ENCODE measurements around the gene EHD4. TPM values are rescaled to one million over a fixed set of nuclear protein-coding genes. Genes with fewer than 3 reads are reported as not detected.

The EHD4 gene
- total and polyA plus RNA-seq, 12 donors: 23.4 to 62.7 (median 43.2) TPM

- Histone ChIP-seq H3K9me3 (no peaks in the 10 kb centered on the region), H3K4me3 (no peak overlapping the region), H3K36me3 (no peaks in the 10 kb centered on the region), H3K4me1 (peaks cover 3 to 26% (median 18%) of the 10 kb centered on the region in 9 donors), H3K27me3 (peaks cover 0 to 16% (median 0%) of the 10 kb centered on the region in 7 donors), H3K27ac (no peak overlapping the region)
- intact Hi-C loops (cut with DNase I): no loop called here
- WGBS, 2 donors: 85 to 86% methylated on average over 7 of the region's 7 CpGs
- no peak for TF ChIP-seq CTCF (IDR thresholded peaks at IDR 0.05)
- ATAC-seq: no peak
- no peak for DNase-seq
Measured at GRCh38 chr15:41884458-41884857, 87.9 kb downstream of the EHD4 start.

GRCh38 chr15:41883484-41883825, 88.9 kb downstream of the EHD4 start:
- no peak for TF ChIP-seq CTCF (IDR thresholded peaks at IDR 0.05)
- peaks cover 0 to 16% (median 0%) of the 10 kb centered on the region in 7 donors for H3K27me3 ChIP-seq
- 87 to 93% methylated on average over 2 of the region's 2 CpGs for WGBS, 2 donors
- intact Hi-C loops (cut with DNase I): no loop called here
- no peak for DNase-seq
- no peak overlapping the region for H3K4me3 ChIP-seq
- no peak for ATAC-seq
- H3K9me3 ChIP-seq: no peaks in the 10 kb centered on the region
- H3K27ac ChIP-seq: peak overlapping the region in 2 of 10 donors; percentile 55 to 82
- H3K36me3 ChIP-seq: no peaks in the 10 kb centered on the region
- peaks cover 3 to 27% (median 18%) of the 10 kb centered on the region in 9 donors for H3K4me1 ChIP-seq

GRCh38 chr15:41882689-41883483, 89.5 kb downstream of the EHD4 start:
- no peak for DNase-seq
- ATAC-seq: peak in 5 of 8 donors; percentile 7 to 56 (median 21)
- Histone ChIP-seq H3K27ac (peak overlapping the region in 7 of 10 donors; percentile 41 to 82 (median 59)), H3K36me3 (no peaks in the 10 kb centered on the region), H3K27me3 (peaks cover 0 to 16% (median 0%) of the 10 kb centered on the region in 7 donors), H3K4me3 (peak overlapping the region in 6 of 10 donors; percentile 28 to 48 (median 40)), H3K4me1 (peaks cover 3 to 33% (median 21%) of the 10 kb centered on the region in 9 donors), H3K9me3 (no peaks in the 10 kb centered on the region)
- TF ChIP-seq CTCF (IDR thresholded peaks at IDR 0.05): no peak
- 46 to 54% methylated on average over 14 of the region's 14 CpGs for WGBS, 2 donors
- intact Hi-C loops (cut with DNase I): no loop called here

- ATAC-seq (peak; percentile 24 to 76 (median 58)), DNase-seq (peak; percentile 36 to 58)
- Histone ChIP-seq H3K27me3 (peaks cover 0 to 16% (median 0%) of the 10 kb centered on the region in 7 donors), H3K9me3 (no peaks in the 10 kb centered on the region), H3K4me1 (peaks cover 3 to 35% (median 23%) of the 10 kb centered on the region in 9 donors), H3K36me3 (no peaks in the 10 kb centered on the region), H3K4me3 (peak overlapping the region in 9 of 10 donors; percentile 5 to 48 (median 34)), H3K27ac (peak overlapping the region in 7 of 10 donors; percentile 41 to 82 (median 59))
- 9 to 14% methylated on average over 64 to 81 of the region's 81 CpGs for WGBS, 2 donors
- intact Hi-C loops (cut with DNase I): no loop called here
- TF ChIP-seq CTCF (IDR thresholded peaks at IDR 0.05): no peak
Measured at GRCh38 chr15:41881920-41882688, 90.3 kb downstream of the EHD4 start.
